Measurements from ENCODE around the gene RMDN2.

Gene RMDN2

GRCh38 chr2:37925063-37925897, at the start of gene RMDN2:
Gene RMDN2 (plus strand): TSS chr2:37925287. CDS start chr2:37929278, 3,991 bp downstream.
- DNase-seq, result peak; percentile 90

GRCh38 chr2:37875403-37875906, 49.6 kb upstream of the RMDN2 start:
- DNase-seq, result no peak

- DNase-seq, result no peak
Observed at GRCh38 chr2:37876227-37876626, 48.9 kb upstream of the RMDN2 start.

- DNase-seq, result no peak
Observed at GRCh38 chr2:37877457-37878315, 47.4 kb upstream of the RMDN2 start.

GRCh38 chr2:37878536-37878935, 46.6 kb upstream of the RMDN2 start:
- DNase-seq, result no peak

- no peak for DNase-seq
Observed at GRCh38 chr2:37880551-37880950, 44.5 kb upstream of the RMDN2 start.

GRCh38 chr2:37881397-37881796, 43.7 kb upstream of the RMDN2 start:
- no peak for DNase-seq

GRCh38 chr2:37882036-37882435, 43.1 kb upstream of the RMDN2 start:
- no peak for DNase-seq

- DNase-seq, result no peak
Observed at GRCh38 chr2:37883518-37883917, 41.6 kb upstream of the RMDN2 start.

- DNase-seq, result no peak
Observed at GRCh38 chr2:37885329-37885993, 39.6 kb upstream of the RMDN2 start.

- DNase-seq, result no peak
Observed at GRCh38 chr2:37886745-37887144, 38.3 kb upstream of the RMDN2 start.

- no peak for DNase-seq
Observed at GRCh38 chr2:37887286-37887685, 37.8 kb upstream of the RMDN2 start.

GRCh38 chr2:37890893-37891495, 34.1 kb upstream of the RMDN2 start:
- DNase-seq, result peak; percentile 81

- DNase-seq, result no peak
Observed at GRCh38 chr2:37891846-37892435, 33.1 kb upstream of the RMDN2 start.

- no peak for DNase-seq
Observed at GRCh38 chr2:37892436-37893114, 32.5 kb upstream of the RMDN2 start.

- DNase-seq, result no peak
Observed at GRCh38 chr2:37893327-37893726, 31.8 kb upstream of the RMDN2 start.

- no peak for DNase-seq
Observed at GRCh38 chr2:37894047-37894446, 31.0 kb upstream of the RMDN2 start.

GRCh38 chr2:37894601-37895000, 30.5 kb upstream of the RMDN2 start:
- DNase-seq, result no peak

GRCh38 chr2:37895140-37895539, 29.9 kb upstream of the RMDN2 start:
- no peak for DNase-seq

- DNase-seq, result no peak
Observed at GRCh38 chr2:37896319-37896718, 28.8 kb upstream of the RMDN2 start.

- no peak for DNase-seq
Observed at GRCh38 chr2:37897511-37897910, 27.6 kb upstream of the RMDN2 start.

- no peak for DNase-seq
Observed at GRCh38 chr2:37898448-37898847, 26.6 kb upstream of the RMDN2 start.
